Progenitor cell of endocrine pancreas (in vitro differentiated cells): Measurements from ENCODE around the gene HYAL1. TPM values are rescaled to one million over a fixed set of nuclear protein-coding genes. Genes with fewer than 3 reads are reported as not detected.

Experiments
- DNase-seq: peaks from one replicate; pipeline ENCODE4 v3.0.0; 2021; ENCODE audit warnings: low spot score; ENCODE audit not compliant: unreplicated experiment
- H3K27ac Mint-ChIP-seq: 2 replicates; pipeline ENCODE4 v1.8.0; 2021; ENCODE audit warnings: mild to moderate bottlenecking, moderate library complexity, mixed read lengths
- H3K27me3 Mint-ChIP-seq: 2 replicates; pipeline ENCODE4 v1.8.0; 2021; ENCODE audit warnings: mixed read lengths
- H3K36me3 Mint-ChIP-seq: 2 replicates; pipeline ENCODE4 v1.8.0; 2022; ENCODE audit warnings: mixed read lengths; ENCODE audit not compliant: insufficient read depth
- H3K4me1 Mint-ChIP-seq: 2 replicates; pipeline ENCODE4 v1.8.0; 2021; ENCODE audit warnings: low read depth, mixed read lengths
- H3K4me3 Mint-ChIP-seq: 2 replicates; pipeline ENCODE4 v1.8.0; 2021; ENCODE audit warnings: low read depth, mild to moderate bottlenecking, moderate library complexity, mixed read lengths
- H3K9me3 Mint-ChIP-seq: 2 replicates; pipeline ENCODE4 v1.8.0; 2021; ENCODE audit warnings: low read depth, mixed read lengths
- CTCF ChIP-seq: fragments of 200-600 bp; sonication (generic); IDR thresholded peaks from one replicate; pipeline ENCODE4 v1.5.0; 2021; ENCODE audit warnings: antibody characterized with exemption, mild to moderate bottlenecking; ENCODE audit not compliant: unreplicated experiment
- total RNA-seq: library from RNA; stranded (reverse); gene quantifications from 2 replicates; pipeline ENCODE4 v1.2.1, GENCODE V29; 2021

The HYAL1 gene
- total RNA-seq, 1 donor from 2014 or later: 3.1 TPM

GRCh38 chr3:50296721-50297383 lies 6.5 kb downstream of the HYAL1 start:
- Mint-ChIP-seq H3K27ac (no peak overlapping the region), H3K4me1 (peaks cover 14% of the 10 kb centered on the region), H3K36me3 (no peaks in the 10 kb centered on the region), H3K4me3 (peak overlapping the region; percentile 14), H3K27me3 (no peaks in the 10 kb centered on the region), H3K9me3 (no peaks in the 10 kb centered on the region)
- DNase-seq: no peak
- TF ChIP-seq CTCF: no peak

- H3K27me3 Mint-ChIP-seq: no peaks in the 10 kb centered on the region
- no peak overlapping the region for H3K27ac Mint-ChIP-seq
- no peak overlapping the region for H3K4me3 Mint-ChIP-seq
- no peaks in the 10 kb centered on the region for H3K36me3 Mint-ChIP-seq
- no peak for DNase-seq
- peaks cover 21% of the 10 kb centered on the region for H3K4me1 Mint-ChIP-seq
- no peak for TF ChIP-seq CTCF
- no peaks in the 10 kb centered on the region for H3K9me3 Mint-ChIP-seq
These were observed 7.6 kb downstream of the HYAL1 start for GRCh38 chr3:50295553-50296431.

GRCh38 chr3:50294492-50295403 lies 8.6 kb downstream of the HYAL1 start:
- no peak for TF ChIP-seq CTCF
- no peaks in the 10 kb centered on the region for H3K27me3 Mint-ChIP-seq
- H3K27ac Mint-ChIP-seq: peak overlapping the region; percentile 41
- H3K36me3 Mint-ChIP-seq: no peaks in the 10 kb centered on the region
- DNase-seq: no peak
- H3K4me1 Mint-ChIP-seq: peaks cover 16% of the 10 kb centered on the region
- H3K4me3 Mint-ChIP-seq: no peak overlapping the region
- H3K9me3 Mint-ChIP-seq: no peaks in the 10 kb centered on the region

- Mint-ChIP-seq H3K27me3 (no peaks in the 10 kb centered on the region), H3K4me1 (peaks cover 14% of the 10 kb centered on the region), H3K9me3 (no peaks in the 10 kb centered on the region), H3K4me3 (no peak overlapping the region), H3K36me3 (no peaks in the 10 kb centered on the region), H3K27ac (no peak overlapping the region)
- DNase-seq: no peak
- no peak for TF ChIP-seq CTCF
These were observed 9.3 kb downstream of the HYAL1 start for GRCh38 chr3:50294089-50294488.
